HG02623 (cell line): ENCODE data around the gene CFAP47.
"Not testable (repeated sequence)": the region's sequence is repeated elsewhere in the genome, so short reads cannot be mapped to it uniquely, and the experiment has no call there.

Experiments
- ATAC-seq: cut with Tn5 transposase; IDR thresholded peaks from one replicate; pipeline ENCODE4 v1.9.1; 2021; ENCODE audit warnings: moderate library complexity; ENCODE audit not compliant: unreplicated experiment

CFAP47 gene

GRCh38 chrX:36214924-36215323, 295.4 kb downstream of the CFAP47 start:
- ATAC-seq, result no peak

DNA sequence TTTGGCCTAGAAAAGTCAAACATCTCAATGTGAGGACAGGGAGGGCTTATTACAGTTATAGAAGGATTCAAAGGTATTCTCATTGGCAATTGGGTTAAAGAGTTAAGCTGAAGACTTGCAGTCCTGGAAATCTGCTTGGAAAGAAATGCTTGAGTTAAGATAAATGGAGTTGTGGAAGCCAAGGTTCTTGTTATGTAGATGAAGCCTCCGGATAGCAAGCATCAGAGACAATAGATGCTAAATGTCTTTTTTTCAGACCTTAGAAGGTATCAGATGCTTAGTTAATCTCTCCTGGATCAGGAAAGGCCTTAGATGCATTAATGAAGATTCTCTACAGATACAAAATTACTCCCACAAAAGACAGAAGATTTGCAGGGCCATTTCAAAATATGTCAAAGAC, 299.3 kb downstream of the CFAP47 start:
- no peak for ATAC-seq

DNA sequence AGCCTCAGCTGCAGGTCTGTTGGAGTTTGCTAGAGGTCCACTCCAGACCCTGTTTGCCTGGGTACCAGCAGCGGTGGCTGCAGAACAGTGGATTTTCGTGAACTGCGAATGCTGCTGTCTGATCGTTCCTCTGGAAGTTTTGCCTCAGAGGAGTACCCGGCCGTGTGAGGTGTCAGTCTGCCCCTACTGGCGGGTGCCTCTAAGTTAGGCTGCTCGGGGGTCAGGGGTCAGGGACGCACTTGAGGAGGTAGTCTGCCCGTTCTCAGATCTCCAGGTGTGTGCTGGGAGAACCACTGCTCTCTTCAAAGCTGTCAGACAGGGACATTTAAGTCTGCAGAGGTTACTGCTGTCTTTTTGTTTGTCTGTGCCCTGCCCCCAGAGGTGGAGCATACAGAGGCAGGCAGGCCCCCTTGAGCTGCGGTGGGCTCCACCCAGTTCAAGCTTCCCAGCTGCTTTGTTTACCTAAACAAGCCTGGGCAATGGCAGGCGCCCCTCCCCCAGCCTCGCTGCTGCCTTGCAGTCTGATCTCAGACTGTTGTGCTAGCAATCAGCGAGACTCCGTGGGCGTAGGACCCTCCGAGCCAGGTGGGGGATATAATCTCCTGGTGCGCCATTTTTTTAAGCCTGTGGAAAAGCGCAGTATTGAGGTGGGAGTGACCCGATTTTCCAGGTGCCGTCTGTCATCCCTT, 315.4 kb downstream of the CFAP47 start:
- ATAC-seq, result not testable (repeated sequence)

DNA sequence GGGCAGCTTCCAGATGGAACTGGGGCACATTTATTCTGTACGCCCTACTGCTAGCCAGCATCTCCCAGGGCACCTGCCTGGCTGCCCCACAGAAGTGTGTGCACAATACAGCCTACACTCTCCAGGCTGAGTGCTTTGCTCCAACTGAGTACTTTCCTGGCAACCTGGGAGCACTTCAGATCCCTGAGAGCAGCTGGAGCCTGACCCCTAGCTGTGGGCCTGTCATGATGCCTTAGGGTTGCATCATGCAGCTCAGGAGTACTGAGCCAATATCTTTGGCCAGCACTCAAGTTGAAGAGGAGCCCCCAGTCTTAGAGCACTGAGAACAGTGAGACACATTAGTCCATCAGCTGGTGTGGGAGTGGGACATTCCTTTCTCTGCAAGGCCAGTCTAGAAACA, 321.9 kb downstream of the CFAP47 start:
- no peak for ATAC-seq

DNA sequence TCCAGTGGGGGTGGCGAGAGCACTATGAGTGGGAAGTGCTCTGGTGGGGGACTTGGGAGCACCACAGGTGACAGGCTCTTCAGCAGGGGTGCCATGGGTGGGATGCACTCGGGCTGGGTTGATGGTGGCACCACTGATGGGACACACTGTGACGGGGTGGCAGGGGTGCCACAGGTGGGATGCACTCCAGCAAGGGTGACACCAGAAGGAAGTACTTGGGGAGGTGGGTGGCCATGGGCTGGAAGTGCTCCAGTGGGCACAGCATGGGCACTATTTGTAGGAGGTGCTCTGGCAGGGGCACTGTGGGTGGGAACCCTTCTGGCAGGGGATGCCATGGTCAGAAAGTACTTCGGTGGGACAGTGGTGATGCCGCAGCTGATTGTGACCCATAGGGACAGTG, 346.6 kb downstream of the CFAP47 start:
- ATAC-seq, result no peak

- no peak for ATAC-seq
Observed at GRCh38 chrX:36310136-36310535, 390.6 kb downstream of the CFAP47 start.

GRCh38 chrX:36314303-36314702, 394.8 kb downstream of the CFAP47 start:
- ATAC-seq, result no peak

DNA sequence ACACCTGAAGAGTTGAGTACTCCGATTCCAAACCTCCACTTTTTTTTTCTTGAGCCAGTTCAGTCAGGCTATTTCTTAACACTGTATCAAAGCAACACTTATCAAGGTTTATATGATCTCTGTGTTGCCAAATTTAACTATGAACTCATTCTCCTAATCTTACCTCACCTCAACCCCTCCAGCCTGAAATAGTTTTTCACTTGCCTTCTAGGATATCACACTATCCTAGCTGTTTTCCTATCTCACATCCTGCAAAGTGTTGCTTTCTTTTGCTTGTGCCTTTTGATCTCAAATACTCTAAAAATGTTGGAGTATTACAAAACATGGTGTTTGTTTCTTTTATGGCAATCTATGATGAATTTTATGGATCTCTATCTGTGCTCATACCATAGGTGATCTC, 415.0 kb downstream of the CFAP47 start:
- ATAC-seq, result no peak

DNA sequence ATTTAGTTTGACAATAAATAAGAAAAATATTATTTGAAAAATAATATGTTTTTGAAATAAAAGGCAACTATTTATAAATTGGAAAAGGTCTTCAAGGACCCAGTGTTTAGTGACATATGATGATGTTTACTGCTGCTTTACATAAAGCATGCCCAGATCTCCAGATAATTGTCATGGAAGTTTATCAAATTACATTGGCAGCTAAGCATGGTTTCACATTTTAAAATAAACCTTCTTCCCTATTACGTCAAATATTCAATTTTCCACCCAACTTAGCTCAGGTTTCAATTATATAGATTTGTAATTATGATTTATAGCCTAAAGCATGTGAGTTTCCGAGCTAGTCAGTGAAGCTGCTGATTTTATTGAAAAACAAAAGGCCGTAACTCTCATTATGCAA, 417.2 kb downstream of the CFAP47 start:
- no peak for ATAC-seq

DNA sequence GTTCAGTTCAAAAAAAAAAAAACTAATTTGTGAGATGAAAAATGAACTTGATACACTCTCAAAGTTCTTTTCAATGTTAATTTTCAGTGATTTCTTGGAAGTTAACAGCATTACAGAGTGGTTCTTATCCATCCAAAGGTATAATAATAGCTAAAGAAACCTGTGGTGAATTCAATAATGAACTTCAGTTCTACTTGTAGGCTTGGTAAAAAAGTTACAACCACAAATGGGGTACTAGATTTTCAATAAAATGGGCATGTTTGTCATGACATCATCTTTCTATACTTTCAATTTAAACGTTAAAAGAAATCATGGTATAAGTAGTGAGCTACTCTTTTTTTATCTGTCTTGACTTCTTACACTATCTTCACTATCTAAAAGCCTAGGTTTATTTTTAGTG, 424.8 kb downstream of the CFAP47 start:
- no peak for ATAC-seq

GRCh38 chrX:36348509-36348908, 429.0 kb downstream of the CFAP47 start:
- no peak for ATAC-seq

DNA sequence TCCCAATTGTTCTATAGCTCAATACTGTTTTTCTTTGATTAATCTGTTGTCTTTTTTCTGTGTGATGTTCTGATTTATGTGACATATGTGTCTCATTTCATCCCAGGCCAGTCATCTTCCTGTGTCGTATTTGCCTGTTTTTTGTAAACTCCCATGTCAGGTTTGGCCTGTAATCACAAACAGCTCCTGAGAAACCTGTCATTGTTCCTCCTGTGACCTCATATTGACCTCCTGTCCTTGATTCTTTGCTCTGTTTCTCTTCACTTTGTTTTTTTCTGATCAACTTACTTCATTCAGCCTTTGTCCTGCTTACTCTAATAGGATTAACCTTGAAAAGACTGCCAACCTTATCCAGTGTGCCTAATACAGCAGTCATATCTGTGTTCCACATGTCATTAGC, 438.3 kb downstream of the CFAP47 start:
- no peak for ATAC-seq

DNA sequence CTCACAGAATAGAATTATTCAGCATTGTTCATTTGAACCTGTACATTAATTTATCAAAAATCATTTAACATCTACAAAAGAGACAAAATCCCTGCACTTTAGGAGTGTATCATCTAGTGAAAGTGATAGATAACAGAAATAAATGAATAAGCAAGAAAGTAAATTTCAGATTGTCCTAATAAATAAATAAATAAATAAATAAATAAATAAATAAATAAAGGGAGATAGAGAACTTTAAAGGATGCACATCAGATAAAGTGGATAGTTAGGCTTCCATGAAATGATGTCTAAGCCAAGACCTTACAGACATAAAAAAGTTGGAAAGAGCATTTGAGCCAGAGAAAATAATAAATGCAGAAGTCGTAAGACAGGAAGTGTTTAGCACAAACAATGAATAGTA, 444.7 kb downstream of the CFAP47 start:
- ATAC-seq, result no peak

GRCh38 chrX:36383495-36383894, 464.0 kb downstream of the CFAP47 start:
- ATAC-seq, result no peak

DNA sequence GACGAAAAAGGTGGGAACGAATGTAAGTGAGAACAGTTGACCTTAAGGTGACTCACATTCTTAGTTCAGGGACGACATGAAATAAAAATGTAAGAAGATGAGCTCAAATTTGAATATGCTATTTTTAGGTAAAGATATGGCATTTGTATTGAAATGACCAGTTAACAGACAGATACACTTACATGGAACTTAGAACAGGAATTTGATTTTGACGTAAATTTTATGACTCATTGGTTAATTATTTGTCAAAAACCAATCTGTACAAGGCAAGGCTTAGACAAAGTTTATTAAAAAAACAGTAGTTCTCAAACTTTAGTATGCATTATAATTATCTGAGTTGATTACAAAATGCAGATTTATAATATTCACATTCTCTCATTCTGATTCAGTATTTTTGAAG, 469.4 kb downstream of the CFAP47 start:
- ATAC-seq, result no peak

DNA sequence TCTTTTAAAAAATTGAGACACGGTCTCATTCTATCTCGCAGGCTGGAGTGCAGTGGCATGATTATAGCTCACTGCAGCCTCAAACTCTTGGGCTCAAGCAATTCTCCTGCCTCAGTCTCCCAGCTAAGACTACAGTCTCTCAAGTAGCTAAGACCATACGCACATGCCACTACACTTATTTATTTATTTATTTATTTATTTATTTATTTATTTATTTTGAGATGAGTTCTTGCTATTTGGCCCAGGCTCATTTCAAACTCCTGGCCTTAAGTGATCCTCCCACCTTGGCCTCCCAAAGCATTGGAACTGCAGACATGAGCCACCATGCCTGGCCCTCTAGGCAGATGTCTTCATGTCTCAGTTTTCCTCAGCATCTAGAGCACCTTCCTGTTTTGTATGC, 482.2 kb downstream of the CFAP47 start:
- ATAC-seq, result no peak

DNA sequence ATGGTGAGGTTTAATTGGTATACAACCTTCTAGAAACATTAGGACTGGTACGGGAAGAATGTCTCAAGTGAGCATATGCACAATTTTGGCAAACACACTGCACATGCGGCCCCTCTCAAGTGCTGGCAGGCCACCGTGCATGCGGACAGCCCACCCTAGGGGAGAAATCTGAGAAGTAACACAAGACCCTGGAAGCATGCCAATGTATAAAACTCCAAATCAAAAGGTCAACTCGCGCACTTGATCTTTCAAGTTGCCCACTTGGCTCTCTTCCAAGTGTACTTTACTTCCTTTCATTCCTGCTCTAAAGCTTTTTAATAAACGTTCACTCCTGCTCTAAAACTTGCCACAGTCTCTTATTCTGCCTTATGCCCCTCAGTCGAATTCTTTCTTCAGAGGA, 488.3 kb downstream of the CFAP47 start:
- no peak for ATAC-seq

DNA sequence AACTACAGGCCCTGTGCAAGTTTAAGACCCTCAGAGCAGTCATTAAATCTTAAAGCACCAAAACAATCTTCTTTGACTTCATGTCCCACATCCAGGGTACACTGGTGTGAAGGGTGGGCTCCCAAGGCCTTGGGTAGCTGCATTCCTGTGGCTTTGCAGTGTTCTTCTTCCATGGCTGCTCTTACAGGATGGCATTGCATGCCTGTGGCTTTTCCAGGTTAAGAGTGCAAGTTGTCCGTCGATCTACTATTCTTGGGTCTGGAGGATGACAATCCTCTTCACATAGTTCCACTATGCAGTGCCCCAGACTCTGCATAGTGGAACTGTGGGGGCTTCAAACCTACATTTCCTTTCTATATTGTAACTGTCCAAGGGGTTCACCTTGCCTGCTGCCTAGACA, 494.5 kb downstream of the CFAP47 start:
- ATAC-seq, result no peak

GRCh38 chrX:36422368-36422767, 502.8 kb downstream of the CFAP47 start:
- ATAC-seq, result no peak

DNA sequence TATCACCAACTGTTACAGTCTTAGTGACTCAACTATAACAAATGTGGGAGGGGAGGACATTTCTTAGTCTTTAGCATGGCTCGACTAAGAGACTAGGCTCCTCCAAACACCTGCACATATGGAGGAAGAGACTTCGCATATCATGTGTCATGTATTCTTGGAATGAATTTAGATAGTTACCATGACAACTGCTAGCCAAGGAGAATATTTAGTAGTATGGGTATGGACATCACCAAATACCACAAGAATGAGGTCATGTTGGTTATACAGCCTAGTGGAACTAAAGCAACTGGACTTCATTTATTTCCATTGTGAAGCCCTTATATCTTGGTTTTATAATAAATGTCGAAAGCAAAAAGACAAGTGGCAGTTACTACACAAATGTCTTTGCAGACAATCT, 512.3 kb downstream of the CFAP47 start:
- ATAC-seq, result no peak

- no peak for ATAC-seq
Observed at GRCh38 chrX:36434522-36434921, 515.0 kb downstream of the CFAP47 start.
